Stimulated activated CD4-positive, alpha-beta T cell treated with anti-CD3 and anti-CD28 coated beads, TNF-alpha, amount 100 ng/mL, for 48 hours (primary cell): ENCODE measurements around the gene CTIF.

Experiments
- DNase-seq, 3 donors: peaks; one replicate each; pipeline ENCODE4 v3.0.0-alpha.2; 2020; ENCODE audit warnings: low read depth in 3 of 3

CTIF gene

DNA sequence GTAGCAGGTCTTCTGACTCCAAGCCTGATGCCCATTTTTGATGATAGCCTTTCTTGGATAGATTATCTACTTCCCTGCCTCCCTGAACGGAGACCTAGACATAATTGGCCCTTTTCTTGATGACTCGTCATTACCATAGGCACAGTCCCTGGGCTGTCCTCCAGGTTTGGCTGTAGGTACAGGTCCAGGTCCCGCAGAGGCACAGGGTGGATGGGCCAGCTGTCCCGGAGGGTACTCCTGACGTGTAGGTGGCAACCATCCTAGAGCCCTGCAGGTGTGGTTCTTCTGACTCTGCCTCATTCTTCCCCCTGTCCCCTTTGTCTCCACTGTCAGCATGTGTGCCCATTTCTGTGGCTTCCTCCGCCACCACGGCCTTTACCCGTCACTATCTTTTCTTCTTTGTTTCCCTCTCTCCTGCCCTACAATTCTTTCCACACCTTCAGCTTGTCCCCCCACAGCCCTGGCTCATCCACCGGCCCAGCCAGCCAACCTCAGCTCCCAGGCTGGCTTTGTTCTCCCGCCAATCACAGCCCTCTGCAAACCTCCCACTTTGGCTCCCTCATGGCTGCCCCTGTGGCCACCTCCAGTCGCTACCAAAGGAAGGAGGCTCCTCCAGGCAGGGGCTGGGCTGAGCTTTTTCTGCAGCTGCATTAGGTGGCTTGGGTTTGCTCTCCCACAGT, 309.1 kb downstream of the CTIF start:
- no peak for DNase-seq

- no peak for DNase-seq
These were observed 309.9 kb downstream of the CTIF start for GRCh38 chr18:48848641-48849143.

DNA sequence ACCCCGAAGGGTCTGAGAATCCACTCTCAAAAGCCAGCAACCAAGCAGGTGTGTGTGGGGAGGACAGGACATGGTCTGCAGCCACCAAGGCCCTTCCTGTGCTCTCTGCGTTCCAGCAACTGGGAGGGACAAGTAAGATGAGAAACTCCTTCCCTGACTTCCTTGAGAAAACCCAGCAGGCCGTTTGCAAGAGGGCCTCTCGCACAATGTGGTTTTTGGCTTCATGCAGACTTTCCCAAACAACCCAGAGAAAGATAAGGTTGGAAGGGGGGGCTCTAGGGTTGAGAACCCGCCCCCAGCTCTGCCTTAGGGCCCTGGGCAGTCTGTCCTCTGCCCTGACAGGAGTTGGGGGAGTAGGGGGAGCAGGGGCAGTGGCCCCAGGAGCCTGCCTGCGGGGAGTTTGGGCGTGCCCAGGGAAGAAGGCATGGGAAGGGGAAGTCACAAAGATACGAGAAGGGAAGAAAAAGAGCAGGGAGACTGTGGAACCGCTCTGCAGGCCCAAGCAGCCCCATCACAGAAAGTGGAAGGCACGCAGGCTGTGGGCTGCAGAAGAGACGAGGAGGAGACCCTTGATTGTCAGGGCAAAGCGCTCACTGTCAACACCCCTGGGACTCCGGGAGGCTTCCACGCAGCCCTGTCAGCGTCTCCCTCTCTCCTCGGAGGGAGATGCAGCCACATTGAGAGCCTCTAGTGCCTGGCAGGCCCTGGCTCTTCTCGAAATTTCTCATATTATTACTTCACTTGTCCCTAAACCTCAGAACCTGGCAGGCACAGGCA, 312.2 kb downstream of the CTIF start:
- DNase-seq, result no peak

DNA sequence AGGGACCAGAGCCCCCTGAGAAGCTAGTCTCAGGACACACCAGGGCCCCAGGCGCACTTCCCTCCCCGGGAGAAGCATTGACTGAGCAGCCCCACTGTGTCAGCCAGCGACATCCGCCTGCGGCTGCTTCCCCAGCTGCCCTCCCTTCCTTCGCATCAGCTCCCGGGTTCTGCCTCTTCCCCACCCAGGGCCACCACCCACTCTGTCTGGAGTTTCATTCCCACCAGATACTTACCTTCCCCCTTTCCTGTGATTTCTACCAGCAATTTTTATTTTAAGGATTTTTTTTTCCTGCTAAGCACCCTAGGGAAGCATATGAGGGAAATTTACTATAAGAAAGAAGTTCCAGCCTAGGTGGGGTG, 312.7 kb downstream of the CTIF start:
- DNase-seq, result no peak

GRCh38 chr18:48852292-48852691, 313.5 kb downstream of the CTIF start:
- DNase-seq, result no peak

DNA sequence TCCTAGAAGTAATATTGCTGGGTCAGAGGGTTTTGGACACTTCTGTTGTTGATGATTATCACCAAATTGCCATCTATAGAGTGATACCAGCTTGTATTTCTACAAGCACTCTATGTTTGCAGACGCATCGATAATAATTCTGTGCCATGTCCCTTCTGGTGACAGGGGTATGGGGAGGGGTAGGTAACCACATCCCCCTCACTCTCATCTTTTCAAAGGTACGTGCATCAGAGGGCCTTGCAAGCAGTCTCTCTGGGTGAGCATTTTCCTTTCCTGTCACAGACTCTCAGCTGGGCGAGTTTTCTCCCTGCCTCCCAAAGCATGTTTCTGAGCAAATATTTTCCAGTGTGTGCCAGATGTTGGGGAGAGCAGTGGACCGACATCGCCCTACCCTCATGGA, 314.0 kb downstream of the CTIF start:
- no peak for DNase-seq

- DNase-seq, result no peak
These were observed 314.8 kb downstream of the CTIF start for GRCh38 chr18:48853588-48853987.

DNA sequence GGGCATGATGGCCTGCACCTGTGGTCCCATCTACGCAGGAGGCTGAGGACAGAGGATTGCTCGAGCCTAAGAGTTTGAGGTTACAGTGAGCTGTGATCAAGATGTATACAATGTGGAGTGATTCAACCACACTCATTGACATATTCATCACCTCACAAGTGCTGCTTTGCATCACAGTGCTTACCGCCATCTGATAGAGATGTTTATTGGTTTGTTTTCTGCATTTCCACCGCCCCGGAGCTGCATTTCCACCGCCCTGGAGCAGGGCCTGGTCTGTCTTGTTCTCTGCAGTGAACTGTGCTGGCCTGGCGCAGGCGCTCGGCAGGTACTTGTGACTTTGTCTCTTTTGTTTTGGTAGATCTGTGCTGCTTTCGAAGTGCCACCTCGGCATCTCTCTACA, 315.9 kb downstream of the CTIF start:
- no peak for DNase-seq

GRCh38 chr18:48855422-48856377, 316.9 kb downstream of the CTIF start:
- no peak for DNase-seq

- no peak for DNase-seq
These were observed 318.3 kb downstream of the CTIF start for GRCh38 chr18:48857023-48857694.

GRCh38 chr18:48858676-48859075, 319.8 kb downstream of the CTIF start:
- DNase-seq, result no peak

DNA sequence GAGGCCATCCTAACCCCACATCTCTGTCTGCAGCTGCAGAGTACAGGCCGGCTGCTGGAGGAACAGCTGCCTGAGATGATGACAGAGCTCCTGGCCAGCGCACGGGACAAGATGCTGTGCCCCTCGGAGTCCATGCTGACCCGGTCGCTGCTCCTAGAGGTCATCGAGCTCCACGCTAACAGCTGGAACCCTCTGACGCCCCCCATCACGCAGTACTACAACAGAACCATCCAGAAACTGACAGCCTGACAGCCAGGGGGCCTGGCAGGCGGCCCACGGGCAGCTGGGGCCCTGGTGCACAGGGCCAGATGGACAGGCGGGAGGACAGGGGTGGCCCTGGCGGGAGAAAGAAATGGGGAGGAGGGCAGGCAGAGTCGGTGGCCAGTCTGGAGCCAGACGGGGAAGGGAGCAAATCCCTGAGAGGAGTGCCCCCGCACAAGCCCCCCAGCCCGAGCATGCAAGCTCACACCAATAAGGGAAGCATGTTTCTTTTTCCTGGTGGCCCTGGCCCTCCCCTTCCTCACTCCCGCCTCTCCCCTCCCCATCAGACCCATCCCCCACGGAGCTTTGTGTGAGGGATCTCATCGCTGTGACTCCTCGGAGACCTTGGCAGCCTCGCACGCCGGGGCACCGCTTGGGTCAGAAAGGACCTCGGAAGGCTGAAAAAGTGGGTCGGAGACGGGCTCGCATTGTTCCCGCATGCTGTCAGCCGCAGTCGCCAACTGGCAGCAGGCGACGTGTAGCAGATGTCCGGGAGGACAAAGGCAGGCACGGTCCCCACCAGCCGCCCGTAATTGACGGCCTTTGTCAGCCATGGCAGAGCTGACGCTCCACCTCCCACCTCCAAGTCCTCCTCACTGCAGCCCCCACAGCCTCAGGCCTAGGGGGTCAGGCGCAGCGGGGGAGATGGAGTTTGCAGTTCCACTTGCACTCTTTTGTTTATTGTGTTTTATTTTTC, 320.8 kb downstream of the CTIF start:
- DNase-seq, result no peak

- no peak for DNase-seq
These were observed 321.7 kb downstream of the CTIF start for GRCh38 chr18:48860269-48861180.

- DNase-seq, result no peak
These were observed 322.4 kb downstream of the CTIF start for GRCh38 chr18:48861181-48861708.

DNA sequence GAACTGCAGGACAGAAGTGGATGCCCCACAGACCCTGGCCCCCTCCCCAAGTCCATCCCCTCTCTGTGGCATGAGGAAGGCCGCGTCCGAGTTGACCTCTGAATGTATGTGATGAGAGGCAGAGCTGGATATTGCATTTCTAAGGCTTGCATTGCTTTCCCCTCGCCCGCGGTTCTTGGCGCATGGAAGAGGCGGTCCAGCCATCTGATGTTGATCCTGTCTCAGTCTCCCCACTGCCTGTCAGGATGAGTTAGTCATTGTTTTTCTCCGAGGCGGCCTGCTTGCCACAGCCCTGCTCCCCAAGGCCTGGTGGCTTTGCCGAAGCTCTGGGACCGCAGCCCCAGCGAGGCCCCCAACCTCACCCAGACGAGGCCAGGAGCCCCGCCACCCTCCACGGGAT, 323.3 kb downstream of the CTIF start:
- DNase-seq, result no peak

DNA sequence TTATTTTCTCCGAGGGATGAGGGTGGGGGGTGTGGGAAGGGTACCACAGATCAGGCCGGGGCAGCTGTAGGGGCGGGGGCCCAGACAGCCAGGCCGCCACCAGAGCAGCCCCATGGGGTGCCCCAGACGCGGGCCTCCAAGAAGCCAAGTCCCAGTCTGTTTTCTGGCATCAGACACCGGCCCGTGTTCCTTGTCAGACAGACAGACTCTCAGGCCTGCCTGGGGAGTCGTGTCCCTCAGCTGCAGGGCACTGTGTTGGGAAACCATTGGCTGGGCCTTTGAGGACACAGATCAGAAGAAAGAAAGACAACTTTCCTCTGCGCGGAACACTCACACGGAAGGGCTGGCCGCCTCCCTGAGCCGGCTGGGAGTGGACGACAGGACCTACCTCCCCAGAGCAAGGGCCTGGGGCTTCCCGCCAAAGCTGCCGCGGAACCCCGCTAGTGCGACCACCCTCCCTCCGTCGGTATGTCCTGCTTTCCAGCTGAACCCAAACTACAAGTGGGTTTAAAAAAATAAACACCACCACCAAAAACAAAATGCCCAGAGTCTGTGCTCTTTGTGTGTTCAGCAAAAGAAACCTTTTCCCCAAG, 323.9 kb downstream of the CTIF start:
- no peak for DNase-seq

DNA sequence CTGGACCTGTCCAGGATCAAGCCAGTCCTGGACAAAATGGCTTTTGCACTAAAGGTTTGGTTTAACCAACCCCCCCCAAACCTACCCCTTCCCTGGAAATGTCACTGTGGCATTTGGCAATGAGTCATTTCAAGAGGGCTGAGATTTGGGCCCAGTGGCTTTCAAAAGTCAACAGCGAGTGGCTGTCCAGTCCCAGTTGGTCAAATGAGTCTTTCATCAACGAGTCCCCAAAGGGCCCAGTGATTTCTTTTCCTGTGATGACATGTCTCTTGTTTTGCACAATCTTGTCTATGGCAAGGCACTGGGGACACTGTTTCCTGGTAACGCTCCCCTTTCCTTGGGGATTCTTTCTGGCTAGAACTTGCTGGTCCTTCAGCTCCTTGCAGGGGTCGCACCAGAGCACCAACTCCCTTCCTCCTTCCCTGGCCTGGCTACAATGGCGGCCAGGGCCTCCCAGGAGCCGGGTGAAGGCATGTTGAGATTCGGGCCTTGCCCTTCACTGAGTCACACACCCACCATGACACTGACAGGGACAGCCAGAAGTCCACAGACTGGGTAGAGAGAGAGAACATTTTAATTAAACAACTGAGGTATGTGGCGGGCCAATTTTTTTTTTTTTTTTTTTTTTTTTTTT, 324.7 kb downstream of the CTIF start:
- no peak for DNase-seq

GRCh38 chr18:48864876-48865275, 326.0 kb downstream of the CTIF start:
- DNase-seq, result no peak
